Keratinocyte (primary cell): ENCODE data around the gene XG. TPM values are rescaled to one million over a fixed set of nuclear protein-coding genes. Genes with fewer than 3 reads are reported as not detected.
A peak's percentile ranks its signal among the peaks of the same experiment; 100 is the strongest.
"Not testable (repeated sequence)": the region's sequence is repeated elsewhere in the genome, so short reads cannot be mapped to it uniquely, and the experiment has no call there.

Source experiments
- DNase-seq: peaks from one replicate; pipeline ENCODE4 v3.0.0-alpha.2; 2011; ENCODE audit warnings: low read depth, missing footprints, low spot score
- FAIRE-seq: peaks from 2 replicates; lab custom pipeline; 2011; peaks lifted over from hg19 to GRCh38; lab: Jason Lieb, UNC
- H2AFZ ChIP-seq: 2 replicates; pipeline ENCODE4 v1.6.0; 2012; ENCODE audit warnings: low read length, control low read depth, inconsistent platforms; ENCODE audit not compliant: control insufficient read depth
- H3K27ac ChIP-seq: 2 replicates; pipeline ENCODE4 v1.5.1; 2011; ENCODE audit warnings: low read length; ENCODE audit not compliant: control insufficient read depth, insufficient read depth
- H3K27me3 ChIP-seq: 3 replicates; pipeline ENCODE4 v1.6.0; 2011; ENCODE audit warnings: low read length; ENCODE audit not compliant: control insufficient read depth, insufficient read depth; ENCODE audit errors: extremely low read depth
- H3K36me3 ChIP-seq, 2 experiments: 2 replicates in 1 of 2; 3 replicates in 1 of 2; pipeline ENCODE4 v1.5.1; 2011; ENCODE audit warnings: low read length in 2 of 2, mild to moderate bottlenecking in 1 of 2; ENCODE audit not compliant: control insufficient read depth in 2 of 2, insufficient read depth in 2 of 2; ENCODE audit errors: extremely low read depth in 1 of 2
- H3K4me1 ChIP-seq: 3 replicates; pipeline ENCODE4 v1.5.1; 2011; ENCODE audit warnings: low read length; ENCODE audit not compliant: control insufficient read depth, insufficient read depth; ENCODE audit errors: extremely low read depth
- H3K4me2 ChIP-seq: 3 replicates; pipeline ENCODE4 v1.6.0; 2011; ENCODE audit warnings: low read depth, low read length; ENCODE audit not compliant: control insufficient read depth, insufficient read depth; ENCODE audit errors: extremely low read depth
- H3K4me3 ChIP-seq, 3 experiments: fragments of 200-600 bp in 1 of 3; sonication (generic) in 1 of 3; 2 replicates in 2 of 3; 3 replicates in 1 of 3; pipeline ENCODE4 v1.5.1; 2011 to 2016; ENCODE audit warnings: low read length in 3 of 3, mild to moderate bottlenecking in 3 of 3, control low read depth in 2 of 3, inconsistent platforms in 1 of 3, low read depth in 1 of 3, mixed read lengths in 1 of 3, mixed run types in 1 of 3, moderate library complexity in 1 of 3; ENCODE audit not compliant: control insufficient read depth in 2 of 3, insufficient read depth in 2 of 3; ENCODE audit errors: extremely low read depth in 1 of 3
- H3K79me2 ChIP-seq: 2 replicates; pipeline ENCODE4 v1.6.0; 2012; ENCODE audit warnings: low read length; ENCODE audit not compliant: control insufficient read depth, insufficient read depth
- H3K9ac ChIP-seq: 3 replicates; pipeline ENCODE4 v1.6.0; 2011; ENCODE audit warnings: low read length; ENCODE audit not compliant: control insufficient read depth, insufficient read depth; ENCODE audit errors: extremely low read depth
- H3K9me1 ChIP-seq: 3 replicates; pipeline ENCODE4 v1.6.0; 2011; ENCODE audit warnings: low read length; ENCODE audit not compliant: control insufficient read depth, insufficient read depth; ENCODE audit errors: extremely low read depth
- H3K9me3 ChIP-seq: 2 replicates; pipeline ENCODE4 v1.5.1; 2012; ENCODE audit warnings: low read depth, low read length; ENCODE audit not compliant: control insufficient read depth
- H4K20me1 ChIP-seq: 3 replicates; pipeline ENCODE4 v1.6.0; 2011; ENCODE audit warnings: low read length; ENCODE audit not compliant: control insufficient read depth, insufficient read depth; ENCODE audit errors: extremely low read depth
- CTCF ChIP-seq, 3 experiments: IDR thresholded peaks in 1 of 3; conservative IDR thresholded peaks in 1 of 3; optimal IDR thresholded peaks in 1 of 3; 2 replicates in 2 of 3; 3 replicates in 1 of 3; pipeline versions ENCODE3 to v1.5.1; 2011; ENCODE audit warnings: low read length in 3 of 3, mild to moderate bottlenecking in 3 of 3, moderate library complexity in 2 of 3, control low read depth in 1 of 3, inconsistent platforms in 1 of 3; ENCODE audit not compliant: insufficient read depth in 2 of 3; ENCODE audit errors: extremely low read depth in 1 of 3
- EZH2 ChIP-seq: IDR thresholded peaks from one replicate; pipeline ENCODE4 v1.6.1; 2012; ENCODE audit warnings: inconsistent platforms, mild to moderate bottlenecking, low read length, moderate library complexity
- dilution Hi-C: fragments of 300-500 bp; cut with MboI; formaldehyde crosslinking; loops from one replicate; pipeline ENCODE4 v1.7.0; 2020; ENCODE audit warnings: low sequenced_read_pairs; ENCODE audit not compliant: extremely low pct_ligation_motif_present
- polyA plus RNA-seq, 5 experiments: library from polyadenylated mRNA; depleted of rRNA in 3 of 5; stranded (reverse) in 3 of 5; stranded (forward) in 1 of 5; unstranded in 1 of 5; fragments of >200 nt; gene quantifications; 1 replicate in 1 of 5; 2 replicates in 3 of 5; 3 replicates in 1 of 5; pipeline versions ENCODE4 v1.2.1 to v1.2.3, GENCODE V29; 2011 to 2012; ENCODE audit warnings: missing spikeins in 2 of 5, low read depth in 1 of 5, low replicate concordance in 1 of 5

The XG gene
- polyA plus RNA-seq, 1 donor (not counting 4 experiments of a cell fraction or from before 2014, with no cell fraction given) = 70.9 TPM

- TF ChIP-seq EZH2 (no peak), CTCF (optimal IDR thresholded peaks at IDR 0.05 in 1 of 3, IDR thresholded peaks at IDR 0.05 in 1 of 3, conservative IDR thresholded peaks at IDR 0.05 in 1 of 3; ENCODE audit: extremely low read depth in 1 of 3, insufficient read depth in 2 of 3, low read length in 3 of 3) (no peak)
- Histone ChIP-seq H4K20me1 (no peaks in the 10 kb centered on the region), H3K27me3 (no peaks in the 10 kb centered on the region), H3K27ac (no peak overlapping the region), H3K4me2 (no peak overlapping the region), H3K9ac (no peak overlapping the region), H3K4me3 (no peak overlapping the region), H3K79me2 (no peaks in the 10 kb centered on the region), H3K9me1 (no peaks in the 10 kb centered on the region), H2AFZ (no peak overlapping the region), H3K9me3 (no peaks in the 10 kb centered on the region), H3K4me1 (no peaks in the 10 kb centered on the region), H3K36me3 (peaks cover under 1 to 6% of the 10 kb centered on the region in 2 experiments)
- dilution Hi-C loops = no loop called here
- FAIRE-seq = no peak
- DNase-seq = no peak
Measured at GRCh38 chrX:2741386-2741785, 10.5 kb upstream of the XG start.

DNA sequence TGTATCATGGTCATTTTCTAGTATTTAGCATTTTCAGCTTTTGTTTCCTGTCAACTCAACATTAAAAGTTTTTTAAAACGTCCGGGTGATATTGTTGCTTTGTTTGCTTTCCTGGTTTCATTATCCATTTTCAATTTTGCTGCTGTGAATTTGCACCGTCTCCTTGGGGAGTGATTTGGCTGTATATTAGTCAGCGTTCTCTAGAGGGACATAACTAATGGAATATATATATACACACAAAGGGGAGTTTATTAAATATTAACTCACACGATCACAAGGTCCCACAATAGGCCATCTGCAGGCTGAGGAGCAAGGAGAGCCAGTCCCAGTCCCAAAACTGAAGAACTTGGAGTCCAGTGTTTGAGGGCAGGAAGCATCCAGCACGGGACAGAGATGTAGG is 5.6 kb upstream of the XG start:
- dilution Hi-C loops, DNase-seq, H2AFZ ChIP-seq, H3K4me3 ChIP-seq, FAIRE-seq, H3K36me3 ChIP-seq, H3K4me2 ChIP-seq, H3K9ac ChIP-seq, H3K27me3 ChIP-seq, H3K27ac ChIP-seq, H3K79me2 ChIP-seq, H3K9me1 ChIP-seq, H4K20me1 ChIP-seq, H3K9me3 ChIP-seq: not testable (repeated sequence)
- H3K4me1 ChIP-seq = peaks cover 13% of the 10 kb centered on the region

DNA sequence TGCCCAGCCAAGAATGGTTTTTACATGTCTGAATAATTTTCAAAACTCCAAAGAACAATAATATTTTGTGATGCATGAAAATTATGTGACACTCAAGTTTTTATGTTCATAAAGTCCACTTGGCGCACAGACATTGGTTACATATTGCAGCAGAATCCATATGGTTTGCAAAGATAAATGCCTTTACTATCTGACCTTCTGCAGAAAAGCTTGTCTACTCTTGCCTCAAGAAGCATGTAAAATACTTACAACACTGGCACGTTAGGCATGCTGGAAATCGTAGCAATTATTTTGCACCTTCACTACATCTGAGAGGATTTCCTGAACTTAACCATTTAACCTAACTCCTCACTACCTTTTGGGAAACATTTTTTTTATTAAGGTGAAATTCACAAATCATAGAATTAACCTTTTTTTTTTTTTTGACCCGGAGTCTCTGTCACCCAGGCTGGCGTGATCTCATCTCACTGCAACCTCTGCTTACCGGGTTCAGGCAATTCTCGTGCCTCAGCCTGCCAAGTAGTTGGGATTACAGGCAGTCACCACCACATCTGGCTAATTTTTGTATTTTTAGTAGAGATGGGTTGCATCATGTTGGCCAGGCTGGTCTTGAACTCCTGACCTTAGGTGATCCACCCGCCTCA is 3.5 kb upstream of the XG start:
- H3K27ac ChIP-seq = peak overlapping the region; percentile 40
- H3K9ac ChIP-seq = peak overlapping the region; percentile 28
- no peak for TF ChIP-seq CTCF (optimal IDR thresholded peaks at IDR 0.05 in 1 of 3, IDR thresholded peaks at IDR 0.05 in 1 of 3, conservative IDR thresholded peaks at IDR 0.05 in 1 of 3; ENCODE audit: extremely low read depth in 1 of 3, insufficient read depth in 2 of 3, low read length in 3 of 3)
- no peak for TF ChIP-seq EZH2
- no peaks in the 10 kb centered on the region for H3K9me3 ChIP-seq
- no peaks in the 10 kb centered on the region for H3K36me3 ChIP-seq
- FAIRE-seq (peak; percentile 61), DNase-seq (no peak)
- H3K4me1 ChIP-seq = peaks cover 18% of the 10 kb centered on the region
- dilution Hi-C loops = no loop called here
- no peaks in the 10 kb centered on the region for H3K9me1 ChIP-seq
- H3K79me2 ChIP-seq = peaks cover 4% of the 10 kb centered on the region
- H3K27me3 ChIP-seq = no peaks in the 10 kb centered on the region
- H2AFZ ChIP-seq = no peak overlapping the region
- H3K4me2 ChIP-seq = peak overlapping the region; percentile 58
- no peaks in the 10 kb centered on the region for H4K20me1 ChIP-seq
- H3K4me3 ChIP-seq = peak overlapping the region in 1 of 3 experiments; percentile 18
